Smooth muscle cell (in vitro differentiated cells): ENCODE data around the gene C10orf62. TPM values are rescaled to one million over a fixed set of nuclear protein-coding genes. Genes with fewer than 3 reads are reported as not detected.

ENCODE experiments used
- DNase-seq: peaks from one replicate; lab custom pipeline; 2025; ENCODE audit not compliant: unreplicated experiment; lab: John Stamatoyannopoulos, UW
- H2AFZ ChIP-seq: fragments of 200-600 bp; sonication (generic); 2 replicates; pipeline ENCODE4 v1.6.0; 2016; ENCODE audit warnings: antibody characterized with exemption, low read depth, mild to moderate bottlenecking
- H3F3A ChIP-seq: fragments of 200-600 bp; sonication (generic); 2 replicates; pipeline ENCODE4 v1.6.0; 2017; ENCODE audit warnings: antibody characterized with exemption, low read depth
- H3K27ac ChIP-seq: fragments of 200-600 bp; sonication (generic); 2 replicates; pipeline ENCODE4 v1.5.1; 2016; ENCODE audit warnings: low read depth, mild to moderate bottlenecking
- H3K27me3 ChIP-seq: fragments of 200-600 bp; sonication (generic); 2 replicates; pipeline ENCODE4 v1.6.1; 2016; ENCODE audit warnings: low read depth, mild to moderate bottlenecking
- H3K36me3 ChIP-seq: fragments of 200-600 bp; sonication (generic); 2 replicates; pipeline ENCODE4 v1.5.1; 2016; ENCODE audit warnings: low read depth
- H3K4me1 ChIP-seq: fragments of 200-600 bp; sonication (generic); 2 replicates; pipeline ENCODE4 v1.5.1; 2016; ENCODE audit warnings: low read depth
- H3K4me2 ChIP-seq: fragments of 200-600 bp; sonication (generic); 2 replicates; pipeline ENCODE4 v1.6.0; 2016; ENCODE audit warnings: mild to moderate bottlenecking
- H3K4me3 ChIP-seq: fragments of 200-600 bp; sonication (generic); 2 replicates; pipeline ENCODE4 v1.5.1; 2016; ENCODE audit warnings: mild to moderate bottlenecking
- H3K79me2 ChIP-seq: fragments of 200-600 bp; sonication (generic); 2 replicates; pipeline ENCODE4 v1.6.0; 2016; ENCODE audit warnings: low read depth, mild to moderate bottlenecking
- H3K9ac ChIP-seq: fragments of 200-600 bp; sonication (generic); 2 replicates; pipeline ENCODE4 v1.6.0; 2016; ENCODE audit warnings: low read depth
- H3K9me3 ChIP-seq: fragments of 200-600 bp; sonication (generic); replicated peaks from 2 replicates; pipeline ENCODE4 v1.5.1; 2016; ENCODE audit warnings: low read depth
- H4K20me1 ChIP-seq: fragments of 200-600 bp; sonication (generic); 2 replicates; pipeline ENCODE4 v1.6.0; 2016; ENCODE audit warnings: low read depth
- CTCF ChIP-seq: fragments of 200-600 bp; sonication (generic); IDR thresholded peaks from 2 replicates; pipeline ENCODE4 v1.5.1; 2017; ENCODE audit warnings: borderline replicate concordance, mild to moderate bottlenecking, antibody characterized with exemption; ENCODE audit not compliant: insufficient read depth, poor library complexity, severe bottlenecking
- WGBS: methylation state at CpG from one replicate; pipeline ENCODE4 v1.1.7; 2016; ENCODE audit warnings: low lambda C conversion rate; 5-methylcytosine and 5-hydroxymethylcytosine counted together
- polyA plus RNA-seq: library from polyadenylated mRNA; unstranded; fragments of >200 nt; fragmentation: Nextera tagmentation; extraction: Ambion mirVana; gene quantifications from 2 replicates; pipeline ENCODE4 v1.2.1, GENCODE V29; 2016
- total RNA-seq: library from RNA; depleted of rRNA; stranded (reverse); fragments of >200 nt; gene quantifications from 2 replicates; pipeline ENCODE4 v1.2.3, GENCODE V29; 2014

The C10orf62 gene
- total and polyA plus RNA-seq, 2 experiments from 2014 or later, result not detected

GRCh38 chr10:97628228-97628627 lies 38.7 kb downstream of the C10orf62 start:
- H2AFZ ChIP-seq, result no peak overlapping the region
- no peaks in the 10 kb centered on the region for H3K27me3 ChIP-seq
- DNase-seq, result no peak
- no peak overlapping the region for H3K4me2 ChIP-seq
- no peak for TF ChIP-seq CTCF
- H3K79me2 ChIP-seq, result peaks cover 12% of the 10 kb centered on the region
- H3K9ac ChIP-seq, result no peak overlapping the region
- H3K4me3 ChIP-seq, result no peak overlapping the region
- no peak overlapping the region for H3K27ac ChIP-seq
- WGBS, result 91% methylated on average over 3 of the region's 3 CpGs
- H4K20me1 ChIP-seq, result no peaks in the 10 kb centered on the region
- H3K36me3 ChIP-seq, result no peaks in the 10 kb centered on the region
- no peaks in the 10 kb centered on the region for H3K9me3 ChIP-seq
- no peaks in the 10 kb centered on the region for H3F3A ChIP-seq
- peaks cover 5% of the 10 kb centered on the region for H3K4me1 ChIP-seq

DNA sequence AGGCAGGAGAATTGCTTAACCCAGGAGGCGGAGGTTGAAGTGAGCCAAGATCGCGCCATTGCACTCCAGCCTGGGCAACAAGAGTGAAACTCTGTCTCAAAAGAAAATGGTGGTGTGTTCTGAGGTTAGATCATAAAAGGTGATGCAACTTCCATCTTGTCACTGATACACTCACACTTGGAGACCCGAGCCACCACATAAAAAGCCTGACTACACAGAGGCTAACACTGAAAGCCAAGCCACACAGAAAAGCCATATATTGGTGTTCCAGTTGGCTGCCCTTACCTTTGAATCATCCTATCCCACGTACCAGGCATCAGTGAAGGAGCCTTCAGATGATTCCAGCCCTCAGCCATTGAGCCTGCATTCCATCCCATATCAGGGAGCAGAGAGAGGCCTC lies 39.8 kb downstream of the C10orf62 start:
- peaks cover 5% of the 10 kb centered on the region for H3K4me1 ChIP-seq
- no peak for TF ChIP-seq CTCF
- no peak overlapping the region for H3K9ac ChIP-seq
- no peaks in the 10 kb centered on the region for H3K36me3 ChIP-seq
- H3K4me3 ChIP-seq, result no peak overlapping the region
- H3K79me2 ChIP-seq, result peaks cover 12% of the 10 kb centered on the region
- 98% methylated on average over 5 of the region's 5 CpGs for WGBS
- no peak overlapping the region for H3K4me2 ChIP-seq
- H2AFZ ChIP-seq, result no peak overlapping the region
- H3K27me3 ChIP-seq, result no peaks in the 10 kb centered on the region
- no peak overlapping the region for H3K27ac ChIP-seq
- no peaks in the 10 kb centered on the region for H4K20me1 ChIP-seq
- H3F3A ChIP-seq, result no peaks in the 10 kb centered on the region
- DNase-seq, result no peak
- H3K9me3 ChIP-seq, result no peaks in the 10 kb centered on the region

DNA sequence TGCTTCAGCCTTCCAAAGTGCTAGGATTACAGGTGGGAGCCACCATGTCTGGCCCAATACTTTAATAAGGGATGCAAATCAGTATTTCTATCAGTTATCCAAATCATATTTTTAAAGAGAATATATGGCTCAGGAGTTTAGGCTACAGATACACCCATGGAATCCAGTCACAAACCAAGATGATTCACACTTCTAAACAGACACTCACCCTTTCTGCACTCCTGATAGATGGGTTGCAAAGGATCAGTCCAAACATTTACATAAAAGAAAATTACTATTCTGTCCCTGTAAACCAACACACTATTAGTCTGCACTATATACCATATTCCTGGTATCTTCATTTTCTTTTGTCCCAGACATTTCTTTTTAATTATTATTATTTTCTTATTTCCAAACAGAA lies 41.6 kb downstream of the C10orf62 start:
- H3K79me2 ChIP-seq, result peaks cover 12% of the 10 kb centered on the region
- no peak overlapping the region for H3K4me2 ChIP-seq
- no peaks in the 10 kb centered on the region for H3K27me3 ChIP-seq
- no peak for TF ChIP-seq CTCF
- H3K36me3 ChIP-seq, result no peaks in the 10 kb centered on the region
- H3K4me3 ChIP-seq, result no peak overlapping the region
- peaks cover 5% of the 10 kb centered on the region for H3K4me1 ChIP-seq
- H2AFZ ChIP-seq, result no peak overlapping the region
- no peak overlapping the region for H3K27ac ChIP-seq
- H4K20me1 ChIP-seq, result no peaks in the 10 kb centered on the region
- H3K9ac ChIP-seq, result no peak overlapping the region
- H3F3A ChIP-seq, result no peaks in the 10 kb centered on the region
- no peaks in the 10 kb centered on the region for H3K9me3 ChIP-seq
- no peak for DNase-seq

- H3K9ac ChIP-seq, result peak within 1 kb of the TSS; percentile 28
- no peaks in the 10 kb centered on the region for H3K36me3 ChIP-seq
- peak within 1 kb of the TSS; percentile 11 for H3K27ac ChIP-seq
- 5% methylated on average over 59 of the region's 62 CpGs for WGBS
- H3K4me2 ChIP-seq, result peak within 1 kb of the TSS; percentile 82
- H3K79me2 ChIP-seq, result peaks cover 12% of the 10 kb centered on the region
- DNase-seq, result peak; percentile 67
- peak within 1 kb of the TSS; percentile 98 for H2AFZ ChIP-seq
- H3K9me3 ChIP-seq, result no peaks in the 10 kb centered on the region
- H3K4me3 ChIP-seq, result peak within 1 kb of the TSS; percentile 67
- no peak for TF ChIP-seq CTCF
- H3K27me3 ChIP-seq, result no peaks in the 10 kb centered on the region
- H3F3A ChIP-seq, result no peaks in the 10 kb centered on the region
- H4K20me1 ChIP-seq, result no peaks in the 10 kb centered on the region
- H3K4me1 ChIP-seq, result peaks cover 5% of the 10 kb centered on the region
These were observed 43.7 kb downstream of the C10orf62 start, which contains the start of gene MORN4 for GRCh38 chr10:97632949-97633884. TSS of gene MORN4 (minus strand) at chr10:97633500. CDS start at chr10:97619653, 13,847 bp downstream.
